Panc1 (cell line): ENCODE data around the gene SMIM15. TPM values are rescaled to one million over a fixed set of nuclear protein-coding genes. Genes with fewer than 3 reads are reported as not detected.

ENCODE experiments used
- ATAC-seq: fragments of 200-7000 bp; cut with Tn5 transposase; 2 replicates; pipeline ENCODE4 v1.9.1; 2020; ENCODE audit warnings: mild to moderate bottlenecking, moderate library complexity
- BruUV-seq: library from RNA; stranded (reverse); fragments of 400-500 nt; replicated peaks from 2 replicates; lab custom pipeline; 2021; lab: Mats Ljungman, UMichigan
- CTCF ChIA-PET: fragments of 300-600 bp; sonication (Branson Sonifier 250); formaldehyde crosslinking; loops from one replicate; lab custom pipeline; 2022; ENCODE audit warnings: antibody characterized with exemption; lab: Charles Lee
- POLR2A ChIA-PET: fragments of 300-600 bp; sonication (Branson Sonifier 250); formaldehyde crosslinking; loops from one replicate; lab custom pipeline; 2022; ENCODE audit warnings: antibody characterized with exemption; lab: Charles Lee
- DNase-seq: peaks from one replicate; pipeline ENCODE4 v3.0.0-alpha.2; 2010; ENCODE audit warnings: low read depth, low spot score
- H3K27ac ChIP-seq: 2 replicates; pipeline ENCODE4 v1.5.1; 2011; ENCODE audit warnings: mild to moderate bottlenecking, low read length, inconsistent platforms
- H3K27me3 ChIP-seq: fragments of 200-500 bp; sonication (Bioruptor generic); 2 replicates; pipeline ENCODE4 v1.6.0; 2014; ENCODE audit warnings: low read length, inconsistent platforms; ENCODE audit not compliant: control insufficient read depth, insufficient read depth
- H3K36me3 ChIP-seq: fragments of 200-500 bp; sonication (Bioruptor generic); 2 replicates; pipeline ENCODE4 v1.5.1; 2014; ENCODE audit warnings: inconsistent platforms, mild to moderate bottlenecking, low read length, moderate library complexity; ENCODE audit not compliant: control insufficient read depth, insufficient read depth
- H3K4me1 ChIP-seq: 2 replicates; pipeline ENCODE4 v1.5.1; 2011; ENCODE audit warnings: inconsistent platforms, mild to moderate bottlenecking, low read length, moderate library complexity; ENCODE audit not compliant: control insufficient read depth, insufficient read depth
- H3K4me3 ChIP-seq, 2 experiments: 2 replicates each; pipeline ENCODE4 v1.5.1; 2011 to 2012; ENCODE audit warnings: low read depth in 2 of 2, low read length in 2 of 2, mild to moderate bottlenecking in 2 of 2, inconsistent platforms in 1 of 2, moderate library complexity in 1 of 2
- H3K9me3 ChIP-seq: fragments of 200-500 bp; sonication (Bioruptor generic); 2 replicates; pipeline ENCODE4 v1.5.1; 2014; ENCODE audit warnings: low read depth, mild to moderate bottlenecking, inconsistent platforms, low read length, moderate library complexity; ENCODE audit not compliant: control insufficient read depth, insufficient read depth
- CTCF ChIP-seq: fragments of 450-650 bp; IDR thresholded peaks from 2 replicates; pipeline ENCODE4 v1.5.1; 2017; ENCODE audit warnings: mild to moderate bottlenecking
- POLR2AphosphoS5 ChIP-seq: IDR thresholded peaks from 2 replicates; pipeline ENCODE4 v1.6.1; 2012; ENCODE audit warnings: mild to moderate bottlenecking, low read depth, low read length, moderate library complexity
- REST ChIP-seq, 2 experiments: IDR thresholded peaks; 2 replicates each; pipeline ENCODE4 v1.6.1; 2011 to 2012; ENCODE audit warnings: low read depth in 2 of 2, control low read depth in 1 of 2, low read length in 1 of 2, mild to moderate bottlenecking in 1 of 2, moderate library complexity in 1 of 2; ENCODE audit not compliant: insufficient read depth in 1 of 2
- SIN3A ChIP-seq: IDR thresholded peaks from 2 replicates; pipeline ENCODE4 v1.6.1; 2012; ENCODE audit warnings: low read depth, mild to moderate bottlenecking, low read length, moderate library complexity, borderline replicate concordance; ENCODE audit not compliant: insufficient read depth
- TCF7L2 ChIP-seq: IDR thresholded peaks from 2 replicates; pipeline ENCODE4 v1.6.1; 2011; ENCODE audit warnings: mild to moderate bottlenecking, low read depth, low read length, inconsistent platforms
- in situ Hi-C: cut with HindIII; loops from 2 replicates; pipeline ENCODE4 v1.10.0; 2016; ENCODE audit warnings: low sequenced_read_pairs, low pct_unique_long_range_greater_than_20kb
- intact Hi-C: fragments of 100-400 bp; cut with micrococcal nuclease; formaldehyde crosslinking; loops from one replicate; pipeline ENCODE4 v1.10.0; 2022; ENCODE audit not compliant: unreplicated experiment
- total RNA-seq: library from RNA; stranded (reverse); gene quantifications from one replicate; pipeline ENCODE4 v1.2.1, GENCODE V29; 2021; ENCODE audit not compliant: unreplicated experiment

Gene SMIM15
- total RNA-seq, 1 experiment from 2014 or later, result 77.5 TPM

GRCh38 chr5:61177716-61178115, 15.4 kb upstream of the SMIM15 start:
- Histone ChIP-seq H3K27me3 (no peaks in the 10 kb centered on the region), H3K36me3 (no peaks in the 10 kb centered on the region), H3K27ac (no peak overlapping the region), H3K4me1 (no peaks in the 10 kb centered on the region), H3K4me3 (no peak overlapping the region), H3K9me3 (no peaks in the 10 kb centered on the region)
- BruUV-seq, result no TSS peak
- ChIA-PET POLR2A (no interaction called here), CTCF (no interaction called here)
- in situ Hi-C loops (no loop called here), intact Hi-C loops (loop anchor here (10.0 kb wide), 1 partner anchor 127 kb away; no protein-coding TSS in a partner anchor)
- no peak for TF ChIP-seq REST (IDR thresholded peaks at IDR 0.05; ENCODE audit: insufficient read depth in 1 of 2, low read depth in 2 of 2, low read length in 1 of 2)
- no peak for TF ChIP-seq CTCF
- TF ChIP-seq TCF7L2, result no peak
- TF ChIP-seq POLR2AphosphoS5, result no peak
- DNase-seq (no peak), ATAC-seq (no peak)

- H3K4me3 ChIP-seq, result no peak overlapping the region
- in situ Hi-C loops (no loop called here), intact Hi-C loops (loop anchor here (10.0 kb wide), 1 partner anchor 128 kb away; no protein-coding TSS in a partner anchor)
- ChIA-PET CTCF (no interaction called here), POLR2A (interaction anchor here (1.2 kb wide), 1 partner anchor 13 kb away, joined by 4 read pairs; no protein-coding TSS in a partner anchor)
- no peaks in the 10 kb centered on the region for H3K27me3 ChIP-seq
- no TSS peak for BruUV-seq
- no peaks in the 10 kb centered on the region for H3K9me3 ChIP-seq
- DNase-seq (no peak), ATAC-seq (no peak)
- no peak for TF ChIP-seq REST (IDR thresholded peaks at IDR 0.05; ENCODE audit: insufficient read depth in 1 of 2, low read depth in 2 of 2, low read length in 1 of 2)
- TF ChIP-seq SIN3A, result no peak
- no peak for TF ChIP-seq TCF7L2
- TF ChIP-seq CTCF, result no peak
- no peak for TF ChIP-seq POLR2AphosphoS5
- H3K27ac ChIP-seq, result no peak overlapping the region
- no peaks in the 10 kb centered on the region for H3K36me3 ChIP-seq
- no peaks in the 10 kb centered on the region for H3K4me1 ChIP-seq
Measured at GRCh38 chr5:61177070-61177469, 14.8 kb upstream of the SMIM15 start.
